ENCODE data around the gene TRMT44.
"Not testable (repeated sequence)": the region's sequence is repeated elsewhere in the genome, so short reads cannot be mapped to it uniquely, and the experiment has no call there.

The TRMT44 gene

GRCh38 chr4:8470451-8471024 lies 30.0 kb downstream of the TRMT44 start:
- DNase-seq: no peak

- DNase-seq: no peak
These were observed 30.8 kb downstream of the TRMT44 start for GRCh38 chr4:8471211-8471875.

GRCh38 chr4:8472158-8472688 lies 31.6 kb downstream of the TRMT44 start:
- no peak for DNase-seq

- DNase-seq: no peak
These were observed 32.2 kb downstream of the TRMT44 start for GRCh38 chr4:8472689-8473197.

GRCh38 chr4:8473198-8473919 lies 32.8 kb downstream of the TRMT44 start:
- no peak for DNase-seq

- DNase-seq: no peak
These were observed 33.5 kb downstream of the TRMT44 start for GRCh38 chr4:8473920-8474590.

GRCh38 chr4:8474856-8475255 lies 34.3 kb downstream of the TRMT44 start:
- DNase-seq: no peak

- DNase-seq: no peak
These were observed 35.4 kb downstream of the TRMT44 start for GRCh38 chr4:8475751-8476575.

GRCh38 chr4:8477095-8477635 lies 36.6 kb downstream of the TRMT44 start:
- DNase-seq: no peak

- DNase-seq: no peak
These were observed 37.1 kb downstream of the TRMT44 start for GRCh38 chr4:8477676-8478075.

GRCh38 chr4:8478371-8478770 lies 37.8 kb downstream of the TRMT44 start:
- no peak for DNase-seq

- DNase-seq: no peak
These were observed 38.5 kb downstream of the TRMT44 start for GRCh38 chr4:8478801-8479744.

- DNase-seq: no peak
These were observed 39.6 kb downstream of the TRMT44 start for GRCh38 chr4:8480221-8480620.

- DNase-seq: not testable (repeated sequence)
These were observed 46.1 kb downstream of the TRMT44 start for GRCh38 chr4:8486643-8487042.

- DNase-seq: no peak
These were observed 48.3 kb downstream of the TRMT44 start for GRCh38 chr4:8488791-8489369.

- DNase-seq: not testable (repeated sequence)
These were observed 50.9 kb downstream of the TRMT44 start for GRCh38 chr4:8491478-8491877.

GRCh38 chr4:8492174-8492573 lies 51.6 kb downstream of the TRMT44 start:
- DNase-seq: no peak

GRCh38 chr4:8493484-8493883 lies 52.9 kb downstream of the TRMT44 start:
- no peak for DNase-seq

GRCh38 chr4:8494218-8494617 lies 53.6 kb downstream of the TRMT44 start:
- DNase-seq: no peak

GRCh38 chr4:8494983-8495548 lies 54.5 kb downstream of the TRMT44 start:
- DNase-seq: no peak
